Fibroblast of upper back skin (primary cell): Measurements from ENCODE around the gene SPATA32.
A peak's percentile ranks its signal among the peaks of the same experiment; 100 is the strongest.

ENCODE experiments used
- DNase-seq: peaks from one replicate; pipeline ENCODE4 v3.0.0-alpha.2; 2013

The SPATA32 gene

DNA sequence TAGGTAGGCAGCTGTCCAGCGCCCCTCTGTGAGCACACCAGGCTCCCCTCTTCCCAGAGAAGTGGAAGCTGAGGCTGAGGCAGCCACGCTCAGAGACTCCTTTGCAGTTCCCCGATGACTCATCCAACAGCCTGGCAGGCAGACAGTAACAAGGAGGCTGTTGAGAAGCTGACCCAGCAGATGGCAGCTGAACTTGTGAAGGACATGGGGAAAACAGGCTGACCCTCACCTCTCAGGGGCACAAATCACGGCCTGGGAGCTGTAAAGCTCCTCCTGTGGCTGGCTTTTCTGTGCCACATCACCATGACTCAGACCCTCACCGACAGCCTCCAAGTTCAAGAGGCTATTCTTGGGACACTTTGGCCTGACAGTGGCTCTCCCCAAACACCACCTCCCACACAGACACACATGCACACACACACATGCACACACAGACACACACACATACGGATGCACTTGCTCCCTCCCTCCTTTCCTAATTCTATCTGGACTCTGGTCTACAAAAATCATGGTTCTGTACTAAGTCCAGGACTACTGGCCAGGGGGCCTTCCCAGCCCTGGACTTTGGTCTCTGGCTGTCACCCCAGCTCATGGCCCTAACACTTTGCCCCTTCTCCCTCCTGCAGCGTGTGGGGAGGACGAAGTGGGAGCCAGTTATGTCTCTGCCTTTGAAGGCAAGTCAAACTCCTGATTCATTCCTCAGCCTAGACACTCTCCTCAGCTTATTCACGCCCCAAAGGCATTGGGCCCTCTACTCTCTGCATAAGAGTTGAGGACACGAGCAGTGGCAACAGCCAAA lies 31.7 kb upstream of the SPATA32 start:
- DNase-seq, result peak; percentile 86

DNA sequence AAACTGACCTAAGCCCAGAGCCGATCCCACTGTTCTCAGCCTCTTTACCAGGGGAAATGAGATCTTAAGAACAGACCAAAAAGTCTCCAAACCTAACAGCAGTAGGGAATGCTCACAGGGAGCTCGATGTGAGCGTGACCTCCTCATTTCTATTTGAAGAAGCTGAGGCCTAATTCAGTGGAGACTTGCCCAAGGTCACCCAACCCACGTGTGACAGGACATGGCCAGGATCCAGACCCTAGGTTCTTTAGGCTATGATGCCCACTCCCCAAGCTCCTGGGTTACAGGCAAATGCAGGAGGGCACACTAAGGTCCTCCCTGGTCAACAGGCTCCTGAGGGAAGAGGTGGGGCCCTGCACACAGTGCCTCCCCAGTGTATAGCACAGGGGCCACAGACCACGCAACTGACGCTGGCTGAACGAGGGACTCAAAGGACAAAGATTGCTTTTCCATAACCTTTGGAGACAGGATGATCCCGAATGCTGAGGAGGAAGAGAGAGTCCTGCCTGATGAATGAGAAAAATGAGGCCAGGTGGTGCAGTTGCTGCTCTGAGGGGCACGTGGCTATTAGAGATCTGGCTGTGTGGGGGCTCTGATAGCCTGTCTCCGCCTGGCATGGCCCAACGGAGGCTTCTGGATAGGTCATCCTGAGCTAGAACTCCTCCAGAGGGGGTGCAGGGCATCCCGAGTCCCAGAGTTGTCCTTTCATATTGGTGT lies 31.0 kb upstream of the SPATA32 start:
- DNase-seq, result no peak

DNA sequence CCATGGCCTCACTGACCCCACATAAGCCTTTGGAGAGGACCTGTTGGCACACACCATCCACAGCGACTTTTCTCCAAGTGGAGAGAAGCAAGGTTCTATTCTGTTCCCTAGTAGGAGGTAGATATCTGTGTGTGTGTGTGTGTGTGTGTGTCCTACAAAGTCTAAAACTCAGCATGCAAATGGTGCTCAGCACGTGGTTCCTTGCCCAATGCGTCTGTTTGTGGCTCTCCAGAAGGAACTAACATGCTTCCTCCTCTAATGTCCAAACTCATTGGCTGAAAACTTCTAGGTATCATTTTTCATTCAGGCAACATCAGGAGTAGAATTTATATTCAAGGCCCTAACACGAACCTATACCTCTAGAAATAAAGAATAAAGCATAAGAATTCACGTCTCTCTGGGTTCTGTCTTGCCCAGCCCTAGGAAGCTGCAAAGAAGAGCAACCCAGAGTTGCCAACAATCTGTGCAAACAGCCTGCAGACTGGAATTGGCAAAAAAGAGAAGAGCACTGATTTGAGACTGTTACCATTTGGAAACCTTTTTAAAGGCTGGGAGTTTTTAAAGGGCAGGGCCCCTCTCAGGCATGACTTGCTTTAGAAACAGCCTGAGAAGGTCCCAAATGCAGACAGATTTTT lies 29.4 kb upstream of the SPATA32 start:
- no peak for DNase-seq

DNA sequence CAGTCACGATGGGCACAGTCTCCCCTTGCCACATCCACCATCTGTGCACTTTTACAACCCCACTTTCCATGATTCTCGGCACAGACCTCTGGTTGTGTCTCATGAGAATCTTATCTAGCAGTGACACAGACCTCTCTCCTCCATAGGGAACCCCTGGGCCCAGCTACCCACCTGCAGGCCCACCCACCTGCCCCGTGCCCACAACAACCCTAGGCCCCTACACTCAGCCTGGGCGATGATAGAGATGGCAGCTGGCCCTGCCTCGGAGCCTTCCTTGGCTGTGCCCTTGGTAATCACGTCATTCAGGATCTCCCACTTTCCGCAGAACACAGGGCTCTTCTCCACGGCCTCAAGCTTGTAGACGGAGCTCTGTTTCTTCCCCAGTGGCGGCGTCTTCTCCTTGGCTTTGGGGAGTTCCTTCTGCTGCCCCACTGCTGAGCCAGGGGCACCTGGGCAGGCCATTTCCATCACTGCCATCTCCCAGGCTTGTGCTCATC lies 28.4 kb upstream of the SPATA32 start:
- no peak for DNase-seq

DNA sequence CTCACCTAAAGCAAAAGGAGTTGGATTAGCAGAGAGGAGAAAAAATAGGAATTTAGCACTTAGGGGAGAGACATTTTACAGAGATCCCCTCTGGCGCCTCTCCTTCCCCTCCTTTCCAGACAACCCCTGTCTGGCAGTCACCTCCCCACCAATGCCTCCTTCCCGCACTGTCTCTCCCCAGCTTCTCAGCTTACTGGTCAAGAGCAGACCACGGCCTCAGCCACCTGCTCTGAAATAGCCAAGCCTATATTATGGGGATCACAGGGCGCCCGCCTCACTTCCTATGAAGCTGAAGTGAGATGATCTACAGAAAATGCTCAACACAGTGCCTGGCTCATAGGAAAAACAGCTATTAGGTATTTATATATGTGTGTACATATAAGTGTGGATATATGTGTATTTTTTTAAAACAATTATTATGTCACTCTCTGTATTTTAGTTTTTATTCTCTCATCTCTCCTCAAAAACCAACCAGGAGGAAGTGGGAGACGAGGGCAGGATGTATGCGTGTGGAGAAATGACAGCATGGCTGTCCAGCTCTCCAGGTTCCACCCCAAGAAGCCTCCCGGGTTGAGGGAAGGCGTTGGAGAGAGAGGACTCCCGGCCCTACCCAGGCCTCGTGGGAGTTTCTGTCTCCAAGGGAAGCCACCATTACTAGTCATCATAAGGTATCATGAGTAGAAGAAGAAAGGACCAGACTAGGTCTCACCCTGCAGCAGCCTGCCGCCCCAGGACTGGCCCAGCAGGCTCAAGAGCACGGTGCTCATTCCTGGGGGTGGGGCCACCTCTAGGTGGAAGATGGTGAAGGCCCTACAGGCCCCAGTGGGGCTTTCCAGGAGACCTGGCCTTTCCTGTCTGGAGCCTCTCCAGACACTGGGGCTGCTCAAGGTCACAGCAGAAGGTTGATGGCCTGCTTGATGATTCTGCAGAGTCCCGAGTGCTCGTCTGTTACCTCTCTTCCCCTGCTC lies 27.7 kb upstream of the SPATA32 start:
- DNase-seq, result no peak

DNA sequence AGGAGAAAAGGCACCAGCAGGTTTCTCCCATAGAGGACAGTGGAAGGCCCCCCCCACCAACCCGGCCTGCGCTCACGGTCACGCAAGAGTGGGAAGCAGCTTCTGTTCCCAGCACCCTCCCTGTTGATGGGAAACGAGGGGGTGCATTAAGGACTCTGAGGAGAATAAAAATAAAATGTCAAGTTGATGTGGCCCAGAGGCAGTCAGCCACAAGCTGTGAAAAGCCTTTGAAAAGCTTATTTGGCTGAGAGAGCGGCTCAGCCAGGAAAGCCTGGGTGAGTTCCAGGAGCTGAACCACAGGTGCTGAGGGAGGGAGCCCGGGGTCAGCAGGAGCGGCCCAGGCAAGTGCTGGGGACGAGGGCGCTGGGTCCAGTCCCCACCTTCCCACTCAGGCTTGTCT lies 26.9 kb upstream of the SPATA32 start:
- DNase-seq, result no peak

DNA sequence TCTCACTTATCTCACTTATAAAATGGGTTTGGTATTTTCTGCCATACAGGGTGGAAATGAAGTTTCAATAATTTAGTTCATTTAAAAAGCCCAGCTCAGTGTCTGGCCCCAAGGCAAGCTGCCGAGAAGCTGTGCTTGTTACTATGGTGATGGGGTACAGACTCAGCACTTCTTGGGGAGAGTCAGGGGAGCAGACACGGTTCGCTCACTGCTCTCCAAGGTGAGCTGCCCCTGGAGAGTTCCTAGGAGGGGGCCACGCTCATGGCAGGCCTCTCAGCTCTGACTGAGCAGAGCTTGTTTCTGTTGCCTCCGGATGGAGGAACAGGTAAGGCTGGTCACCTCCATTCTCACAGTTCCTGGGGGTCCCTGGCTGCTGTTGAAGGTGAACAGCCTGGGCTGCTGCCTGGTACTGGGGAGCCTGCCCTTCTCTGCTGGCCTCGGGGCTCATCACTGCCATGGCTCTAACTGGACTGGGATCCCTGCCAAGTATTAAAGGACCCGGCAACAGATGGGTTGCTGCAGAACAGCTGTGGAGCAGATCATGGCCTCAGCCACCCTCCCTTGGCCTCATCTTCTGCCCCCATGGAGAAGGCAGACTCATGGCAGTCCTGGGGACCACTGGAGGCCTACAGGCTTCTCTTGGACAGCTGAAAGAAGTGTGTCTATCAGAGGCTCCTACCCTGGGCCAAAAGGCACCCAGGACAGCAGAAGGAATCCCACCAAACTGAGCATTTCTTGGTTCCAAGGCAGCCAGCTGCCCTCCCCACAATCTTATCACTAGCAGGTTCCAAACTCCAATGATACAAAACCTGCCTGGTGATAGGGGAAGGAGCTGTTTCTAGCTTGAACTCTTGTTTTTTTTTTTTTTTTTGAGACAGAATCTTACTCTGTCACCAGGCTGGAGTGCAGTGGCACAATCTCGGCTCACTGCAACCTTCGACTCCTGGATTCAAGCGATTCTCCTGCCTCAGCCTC lies 25.9 kb upstream of the SPATA32 start:
- DNase-seq, result no peak

DNA sequence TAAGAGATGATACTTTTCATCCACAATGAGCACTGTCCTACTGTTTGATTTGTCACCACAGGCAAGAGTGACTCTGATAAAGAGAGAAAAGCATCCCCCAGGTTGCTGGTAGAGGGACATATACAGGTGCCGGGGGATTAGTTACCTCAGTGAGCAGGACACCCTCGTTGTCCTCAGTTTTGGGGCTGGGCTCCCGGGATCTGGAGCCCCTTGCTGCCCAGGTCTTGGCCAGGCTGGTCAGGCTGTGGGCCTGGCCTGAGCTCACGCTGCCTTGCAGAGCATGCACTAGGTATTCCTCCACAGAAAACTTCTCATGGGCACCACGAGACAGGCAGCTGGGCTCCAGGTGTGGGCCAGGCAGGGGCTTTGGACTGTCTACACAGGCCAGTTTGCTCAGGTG lies 24.4 kb upstream of the SPATA32 start:
- no peak for DNase-seq

DNA sequence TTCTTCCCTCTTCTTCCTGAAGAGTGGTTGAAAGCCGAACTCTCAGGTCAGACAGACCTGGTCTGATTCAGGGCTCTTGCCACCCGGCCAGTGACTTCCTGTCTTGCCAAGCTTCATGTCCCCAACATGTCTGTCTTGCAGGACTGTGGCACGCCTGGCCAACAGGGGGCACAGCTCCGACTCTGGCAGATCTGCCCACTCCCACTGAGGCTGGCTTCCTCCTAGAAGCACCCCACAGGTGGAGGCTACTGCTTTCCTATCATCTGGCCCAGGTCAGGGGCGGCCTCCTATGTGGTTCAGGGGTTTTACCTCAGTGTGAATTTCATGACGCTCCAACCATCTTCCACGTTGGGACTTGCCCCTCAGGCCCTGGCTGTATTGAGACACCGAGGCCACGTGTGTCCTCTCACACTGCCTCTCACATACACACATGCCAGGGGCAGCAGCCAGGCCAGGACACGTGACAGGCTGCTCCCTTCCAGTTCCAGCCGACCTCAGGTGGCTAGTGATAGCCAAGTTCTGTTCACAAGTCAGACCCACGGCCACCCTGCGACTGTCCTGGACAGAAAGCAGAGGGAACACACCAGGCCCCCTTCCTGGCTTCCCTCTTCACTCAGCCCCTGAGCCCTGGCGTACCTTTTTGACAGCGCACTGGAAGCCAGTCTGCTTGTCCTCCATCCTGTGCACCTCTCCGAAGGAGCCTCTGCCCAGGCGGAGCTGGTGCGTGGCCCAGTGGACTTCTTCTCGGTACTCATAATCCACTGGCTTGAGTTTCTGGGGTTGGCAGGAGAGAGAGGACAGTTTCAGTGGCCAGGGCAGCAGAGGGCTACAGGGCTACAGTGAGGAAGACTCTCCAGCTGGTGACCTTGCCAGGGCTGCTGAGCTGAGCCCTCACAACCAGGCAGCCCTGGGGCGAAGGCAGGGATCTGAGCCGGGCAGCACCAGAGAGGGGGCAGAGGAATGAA lies 22.6 kb upstream of the SPATA32 start:
- no peak for DNase-seq

DNA sequence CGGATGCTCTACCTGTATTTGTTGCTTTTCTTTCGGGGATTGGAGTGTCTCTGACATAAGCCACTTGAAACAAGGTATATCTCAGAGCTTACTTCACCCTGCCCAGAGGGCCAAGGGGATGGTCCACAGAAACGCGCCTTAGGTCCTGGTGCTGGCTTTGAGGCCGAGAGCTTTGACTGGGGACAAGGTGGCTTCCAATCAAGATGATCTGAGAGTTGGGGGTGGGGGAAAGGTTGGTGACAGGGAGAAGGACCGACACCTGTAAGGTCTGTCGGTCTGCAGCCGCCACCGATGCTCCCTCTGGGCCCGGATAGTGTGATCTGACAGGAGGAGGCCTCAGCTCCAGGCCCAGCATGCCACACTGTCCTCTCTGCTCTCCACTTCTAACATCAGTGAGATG lies 21.8 kb upstream of the SPATA32 start:
- no peak for DNase-seq

DNA sequence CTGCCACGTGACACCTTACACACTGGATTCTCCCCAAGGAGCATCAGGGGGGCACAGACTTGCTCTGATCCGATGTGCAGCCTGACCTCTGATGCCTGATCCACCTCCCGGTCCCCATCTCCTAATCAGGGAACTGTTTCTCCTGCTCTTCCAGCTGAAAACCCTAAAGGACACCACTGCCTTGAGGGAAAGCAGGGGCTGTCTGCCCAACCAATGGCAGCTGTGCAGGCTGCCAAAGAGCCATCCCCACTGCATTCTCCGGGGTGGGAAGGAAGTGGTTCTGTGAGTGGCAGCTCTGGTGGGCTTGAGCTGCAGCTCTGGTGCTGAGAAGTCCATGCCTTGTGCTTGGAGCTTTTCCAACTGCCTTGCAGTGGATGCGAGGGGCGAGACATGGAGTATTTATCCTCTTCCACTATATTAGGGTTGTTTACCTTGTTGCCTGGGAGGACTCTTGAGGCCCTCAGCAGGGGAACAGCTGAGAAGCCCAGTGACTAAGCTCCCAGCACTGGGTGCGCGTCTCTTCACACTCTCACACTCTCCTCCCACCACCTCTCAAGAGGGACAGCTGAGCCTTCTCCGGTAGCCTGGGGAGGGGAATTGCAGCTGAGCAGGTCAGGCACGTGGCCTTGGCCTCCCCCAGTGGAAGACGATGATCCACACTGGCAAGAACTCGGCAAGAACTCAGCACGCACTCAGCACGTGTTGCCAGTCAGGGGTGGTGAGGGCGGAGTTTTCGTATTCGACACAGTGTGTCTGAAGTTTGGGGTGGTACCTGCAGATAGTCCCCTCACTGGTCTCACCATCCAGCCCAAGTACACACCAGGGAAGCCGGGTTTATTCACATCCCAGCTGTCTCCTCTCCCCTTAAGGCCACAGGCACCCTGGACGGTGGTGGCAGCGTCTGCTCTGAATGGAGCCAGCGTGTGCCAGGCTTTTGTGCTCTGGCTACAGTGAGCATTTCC lies 21.1 kb upstream of the SPATA32 start:
- no peak for DNase-seq

DNA sequence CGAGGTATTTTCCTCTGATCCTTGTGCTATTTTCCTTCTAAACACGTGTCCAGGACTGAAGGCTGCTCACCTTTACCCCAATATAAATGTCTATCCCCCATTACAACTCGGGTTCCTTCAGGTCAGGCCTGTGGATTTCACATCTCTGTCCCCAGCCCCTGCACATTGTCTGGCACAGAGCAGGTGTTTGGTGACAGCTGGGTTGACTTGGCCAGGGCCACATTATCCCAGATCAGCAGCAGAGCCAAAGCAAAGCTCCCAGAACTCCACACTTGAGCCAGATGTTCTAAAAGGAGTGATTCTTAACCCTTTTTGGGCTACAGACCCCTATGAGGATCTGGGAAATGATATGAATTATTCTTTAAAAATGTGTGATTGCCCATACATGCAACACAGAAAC lies 18.0 kb upstream of the SPATA32 start:
- DNase-seq, result no peak

DNA sequence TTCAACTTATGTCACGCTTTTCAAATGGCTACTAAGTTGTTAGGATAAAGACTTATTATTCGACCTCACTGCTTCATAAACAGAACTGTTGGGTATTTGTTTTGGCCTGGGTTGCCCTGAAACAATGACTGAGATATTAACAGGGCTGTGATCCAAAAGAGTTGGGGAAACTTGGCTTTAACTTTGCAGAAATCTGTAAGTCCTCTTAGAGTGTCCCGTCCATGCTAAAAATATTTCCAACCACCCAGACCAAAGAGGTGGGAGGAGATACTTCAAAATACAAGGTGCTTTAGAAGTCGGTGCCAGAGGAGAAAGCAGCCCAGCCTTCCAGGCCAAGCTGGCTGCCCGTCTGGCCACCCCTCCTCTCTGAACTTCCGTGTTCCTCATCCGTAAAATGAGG lies 16.1 kb upstream of the SPATA32 start:
- DNase-seq, result no peak

DNA sequence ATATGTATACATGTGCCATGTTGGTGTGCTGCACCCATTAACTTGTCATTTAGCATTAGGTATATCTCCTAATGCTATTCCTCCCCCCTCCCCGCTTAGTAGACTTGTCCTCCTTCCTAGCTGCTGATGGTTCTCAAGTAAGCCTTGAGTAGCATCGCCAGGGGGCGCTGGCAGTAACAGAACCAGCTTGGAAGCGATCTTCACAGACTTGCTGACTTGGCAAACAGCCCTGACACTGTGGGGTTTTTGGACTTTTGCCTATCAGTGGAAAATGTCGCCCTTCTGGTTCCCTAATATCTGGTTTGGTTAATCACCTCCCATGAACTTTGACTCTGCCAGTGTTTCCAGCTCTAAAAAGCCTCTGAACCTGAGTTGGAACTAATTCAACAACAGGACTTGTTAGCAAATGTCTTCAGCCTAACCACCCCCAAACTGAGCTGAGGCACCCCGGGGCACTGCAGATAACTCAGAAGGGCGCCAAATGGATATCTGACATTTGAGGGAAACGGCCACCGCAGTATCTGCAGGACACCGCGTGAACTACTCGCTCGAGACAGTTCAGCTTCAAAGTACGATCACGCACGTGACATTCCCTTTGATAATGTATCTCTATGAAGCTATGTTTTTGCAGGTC lies 15.4 kb upstream of the SPATA32 start:
- peak; percentile 89 for DNase-seq

DNA sequence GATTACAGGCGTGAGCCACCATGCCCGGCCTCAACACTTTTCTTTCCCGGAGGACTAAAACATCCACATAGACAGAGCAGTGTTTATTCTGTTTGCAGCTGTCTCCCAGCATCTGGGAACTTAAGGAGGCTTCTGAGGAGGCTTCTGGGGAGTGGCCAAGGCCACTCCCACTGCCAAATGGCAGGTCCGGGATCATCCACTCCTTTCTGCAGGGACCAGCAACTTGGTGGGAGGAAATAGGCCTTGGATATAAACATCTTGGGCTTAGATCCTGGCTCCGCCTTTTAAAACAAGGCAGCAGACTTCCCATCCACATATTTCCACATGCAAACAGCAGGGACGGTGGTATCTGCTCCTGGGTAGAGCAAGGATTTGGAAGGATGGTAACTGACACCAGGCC lies 14.1 kb upstream of the SPATA32 start:
- DNase-seq, result no peak

DNA sequence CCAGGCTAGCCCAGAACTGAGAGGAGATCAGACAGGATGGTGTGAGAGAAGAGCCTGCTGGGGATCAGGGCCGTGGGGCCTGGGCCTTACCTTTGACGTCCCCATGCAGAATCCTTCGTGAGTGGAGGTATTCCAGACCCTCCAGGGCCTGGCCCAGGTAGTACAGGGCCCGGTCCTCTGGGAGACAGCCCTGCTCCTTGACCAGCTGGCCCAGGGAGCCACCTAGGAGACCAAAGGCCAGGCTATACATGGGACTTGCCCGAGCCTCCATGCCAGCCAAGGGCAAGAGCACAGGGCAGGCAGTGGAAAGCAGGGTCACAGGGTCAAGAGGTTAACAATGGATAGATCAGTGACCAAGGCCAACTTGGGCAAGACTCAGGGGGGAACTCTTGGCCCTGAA lies 12.1 kb upstream of the SPATA32 start:
- DNase-seq, result no peak

DNA sequence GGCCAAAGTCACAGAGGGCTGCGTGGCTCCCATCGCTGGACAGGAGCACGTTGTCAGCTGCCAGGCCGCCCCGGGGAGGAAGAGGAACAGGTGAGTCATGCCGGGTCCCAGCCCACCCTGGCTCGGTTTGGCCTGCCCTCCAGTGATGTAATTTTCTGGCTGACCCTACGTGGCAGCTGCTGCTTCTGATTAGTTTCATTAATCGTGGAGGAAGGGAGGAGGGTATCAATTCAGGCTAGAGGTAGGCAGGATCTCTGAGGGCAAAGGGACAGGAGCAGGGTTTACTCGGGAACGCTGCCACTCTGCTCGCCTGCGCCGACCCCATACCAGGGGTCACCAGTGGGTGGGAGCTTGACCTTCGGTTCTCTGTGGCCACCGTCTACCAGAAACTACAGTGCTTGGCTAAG lies 11.7 kb upstream of the SPATA32 start:
- no peak for DNase-seq

DNA sequence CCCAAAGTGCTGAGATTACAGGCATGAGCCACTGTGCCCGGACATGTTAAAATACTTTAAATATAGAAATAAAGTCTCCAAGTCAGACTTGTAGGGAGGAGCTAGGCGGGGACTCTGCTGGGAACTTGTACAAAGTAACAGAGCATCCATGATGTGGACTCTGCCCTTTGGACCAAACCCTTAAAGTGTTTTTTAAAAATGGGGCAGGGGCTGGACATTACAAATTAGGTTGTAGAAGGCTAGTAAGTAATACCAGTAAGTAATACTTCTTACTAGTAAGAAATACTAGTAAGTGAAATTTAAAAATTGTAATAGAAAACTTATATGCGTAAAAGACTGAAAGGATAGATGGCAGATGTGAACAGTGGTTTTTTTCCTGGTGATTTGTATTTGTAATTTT lies 9.7 kb upstream of the SPATA32 start:
- DNase-seq, result no peak
